ENCODE data around the gene CTDNEP1.

Gene CTDNEP1

DNA sequence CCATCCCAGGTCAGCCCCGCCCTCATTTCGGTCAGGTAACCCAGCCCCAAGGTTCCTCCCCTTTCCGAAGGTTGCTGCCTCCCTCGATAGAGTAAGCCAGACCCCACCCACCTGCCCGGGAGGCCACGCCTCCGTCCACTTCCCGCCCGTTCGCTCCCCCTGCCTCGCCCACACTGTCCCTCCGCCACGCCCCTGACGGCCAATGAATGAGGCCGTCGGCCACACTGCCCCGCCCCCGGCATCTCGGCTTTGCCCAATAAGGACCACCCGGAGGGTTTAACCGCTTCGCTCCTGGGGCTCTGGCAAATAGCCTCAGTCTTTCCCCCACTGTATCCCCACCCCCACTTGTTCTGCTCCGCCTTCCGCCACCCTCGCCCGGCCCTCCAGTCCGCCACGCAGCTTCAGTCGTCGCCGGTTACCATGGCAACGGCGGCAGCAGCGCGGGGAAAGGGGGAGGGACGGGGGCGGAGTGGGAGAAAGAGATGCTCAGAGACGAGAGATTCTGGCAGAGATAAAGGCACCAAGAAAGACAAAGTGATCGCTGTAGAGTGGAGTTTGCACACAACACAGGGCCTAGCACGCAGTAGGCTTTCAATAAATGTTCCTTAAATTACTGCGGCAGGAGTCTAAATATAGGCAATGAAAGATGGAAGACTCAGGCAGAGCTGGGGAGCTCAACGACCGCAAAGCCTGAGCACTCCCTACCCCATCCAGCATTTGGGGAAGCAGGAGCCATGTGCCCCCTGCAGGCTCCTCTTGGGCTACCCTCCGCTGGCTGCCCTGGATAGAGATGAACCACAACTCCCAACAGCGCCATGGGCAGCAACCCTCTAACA is 37.0 kb downstream of the CTDNEP1 start:
- peak; percentile 98 for DNase-seq

DNA sequence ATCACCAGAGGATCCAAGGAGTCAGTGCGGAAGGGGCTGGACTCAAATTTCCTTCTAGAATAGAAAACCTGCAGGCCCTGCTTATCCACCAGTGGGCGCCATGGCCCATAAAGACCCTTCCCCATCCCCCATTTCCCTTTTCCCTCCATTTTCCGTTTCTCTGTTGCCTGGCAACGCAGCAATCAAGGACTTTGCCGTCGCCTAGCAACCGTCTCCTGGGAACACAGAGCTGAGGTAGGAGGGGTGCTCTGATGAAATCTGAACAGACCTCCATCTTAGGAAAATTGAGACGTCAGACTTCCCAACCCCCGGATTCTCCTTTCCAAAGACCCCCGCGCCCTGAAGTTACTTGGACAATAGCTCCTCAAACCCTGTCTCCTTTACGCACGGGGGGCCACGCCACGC is 37.6 kb downstream of the CTDNEP1 start:
- peak; percentile 74 for DNase-seq

GRCh38 chr17:7211491-7212273 is 39.9 kb downstream of the CTDNEP1 start:
- no peak for DNase-seq

DNA sequence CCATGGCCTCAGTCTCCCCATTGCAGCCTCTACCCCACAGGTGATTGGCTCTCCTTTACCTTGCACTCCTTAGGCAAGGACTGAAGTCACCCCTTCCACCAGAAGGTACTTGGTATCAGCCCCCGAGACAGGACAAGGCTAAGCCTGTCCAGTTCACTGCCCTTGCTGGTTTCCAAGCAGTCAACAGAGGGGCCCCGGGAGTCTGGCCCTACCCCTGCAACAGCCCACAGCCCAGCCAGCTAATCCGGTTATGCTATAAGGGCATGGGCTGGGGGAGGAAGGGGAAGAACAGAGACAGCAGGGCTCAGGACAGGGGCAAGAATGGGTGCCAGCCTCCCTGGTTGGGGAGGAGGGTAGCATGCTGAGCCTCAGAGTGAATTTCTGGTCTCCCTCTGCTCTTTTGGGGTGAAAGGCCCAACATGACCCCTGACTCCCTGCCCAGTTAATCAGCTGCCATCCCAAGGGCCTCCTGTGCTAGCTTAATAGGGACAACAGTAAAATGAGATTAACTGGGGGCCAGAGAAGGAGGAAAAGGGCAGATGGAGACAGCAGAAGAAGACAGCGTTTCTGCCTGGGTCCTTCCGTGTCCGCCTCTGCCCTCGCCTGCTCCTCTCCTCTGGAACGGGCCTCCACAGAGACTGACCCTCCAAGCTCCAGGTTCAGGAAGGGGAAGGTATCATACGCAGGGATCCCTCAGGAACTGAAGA is 42.6 kb downstream of the CTDNEP1 start:
- no peak for DNase-seq

DNA sequence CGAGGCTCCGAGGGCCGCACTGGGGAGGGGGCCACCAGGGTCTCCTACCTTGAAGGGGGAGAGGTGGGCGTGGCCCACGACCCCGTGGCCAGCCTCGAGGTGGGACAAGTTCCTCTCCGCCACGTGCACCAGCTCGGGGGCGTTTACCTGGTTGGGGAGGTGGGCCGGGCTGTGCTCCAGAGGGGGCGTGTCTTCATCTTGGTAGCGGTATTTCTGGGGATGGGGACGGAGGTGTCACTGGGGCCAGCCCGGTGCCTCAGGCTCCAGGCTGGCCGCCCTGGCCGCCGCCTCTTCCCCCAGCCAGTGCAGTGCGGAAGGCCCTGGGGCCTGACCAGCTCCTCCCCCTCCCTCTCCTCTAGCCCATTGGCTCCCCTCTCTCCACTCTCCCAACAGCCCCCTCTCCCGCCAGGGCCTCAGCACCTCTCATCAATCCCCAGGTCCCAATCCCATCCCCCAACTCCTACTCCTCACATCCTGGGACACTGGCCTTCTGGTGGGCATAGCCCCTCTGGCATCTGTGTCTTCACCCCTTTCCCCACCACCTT is 43.4 kb downstream of the CTDNEP1 start:
- no peak for DNase-seq

GRCh38 chr17:7207120-7208001 is 44.2 kb downstream of the CTDNEP1 start:
- DNase-seq, result no peak

GRCh38 chr17:7205561-7205960 is 46.0 kb downstream of the CTDNEP1 start:
- DNase-seq, result no peak

DNA sequence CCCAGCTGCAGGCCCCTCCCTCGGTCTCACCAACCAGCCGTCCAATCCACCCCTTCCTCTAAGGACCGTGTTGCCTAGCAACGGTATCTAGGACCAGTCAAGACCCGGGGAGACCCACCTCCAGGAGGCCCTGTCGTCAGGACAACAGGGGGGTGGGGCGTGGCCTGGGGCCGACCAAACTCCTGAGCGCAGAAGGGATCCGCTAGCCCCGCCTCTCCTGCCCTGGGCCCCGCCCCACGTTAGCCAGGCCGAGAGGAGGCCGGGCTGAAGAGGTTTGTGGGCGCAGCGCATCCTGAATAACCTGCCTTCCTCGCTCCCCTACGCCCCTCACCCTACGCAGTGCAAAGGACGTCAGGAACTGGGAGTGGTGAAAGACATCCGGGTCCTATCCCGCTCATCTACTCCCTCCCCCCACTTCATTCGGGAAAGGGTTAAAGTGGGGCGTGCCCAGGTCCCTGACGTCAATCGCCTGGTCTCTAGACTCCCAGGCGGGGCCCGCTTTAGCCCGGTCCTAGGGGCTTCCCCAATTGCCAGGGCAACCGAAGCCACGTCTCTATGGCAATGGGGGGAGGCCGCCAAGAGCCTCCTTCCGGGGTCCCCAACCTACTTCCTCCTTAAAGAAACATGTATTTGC is 46.6 kb downstream of the CTDNEP1 start:
- DNase-seq, result peak; percentile 92

GRCh38 chr17:7204336-7204735 is 47.2 kb downstream of the CTDNEP1 start:
- no peak for DNase-seq

DNA sequence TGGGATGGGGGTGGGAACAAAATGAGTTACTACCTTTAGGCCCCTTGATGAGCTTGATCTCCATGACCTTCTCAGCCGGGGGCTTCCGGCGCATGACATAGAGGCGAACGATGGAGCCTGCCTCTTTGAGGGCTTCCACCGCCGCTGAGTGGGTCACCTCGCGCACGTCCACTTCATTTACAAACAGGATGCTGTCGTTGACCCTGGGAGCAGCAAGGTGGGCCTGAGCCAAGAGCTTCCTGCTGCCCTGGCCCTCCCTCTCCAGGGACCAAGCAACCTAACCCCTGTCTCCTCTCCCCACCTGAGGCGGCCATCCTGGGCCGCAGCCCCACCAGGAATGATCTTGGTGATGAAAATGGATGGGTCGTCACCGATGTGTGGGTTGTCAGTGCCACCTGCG is 48.1 kb downstream of the CTDNEP1 start:
- no peak for DNase-seq

- DNase-seq, result no peak
Observed at GRCh38 chr17:7196651-7197401, 54.7 kb downstream of the CTDNEP1 start.

DNA sequence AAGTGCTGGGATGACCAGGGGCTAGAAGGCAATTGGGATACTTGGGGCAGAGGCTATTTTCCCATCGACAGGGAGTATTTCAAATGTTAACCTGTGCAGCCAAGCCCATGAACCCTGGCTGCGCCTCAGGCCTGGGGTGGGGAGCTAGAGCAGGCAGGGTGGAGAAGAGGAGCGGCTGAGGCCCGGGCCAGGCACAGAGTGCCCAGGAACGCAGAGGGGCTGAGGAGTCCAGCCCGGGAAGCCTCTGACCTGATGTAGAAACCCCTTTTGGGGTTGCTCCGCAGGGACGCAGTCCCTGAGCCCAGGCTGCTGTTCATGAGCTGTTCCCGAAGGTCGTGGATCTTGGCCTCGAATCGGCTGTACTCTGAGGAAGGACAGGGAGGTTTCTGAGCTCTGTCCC is 55.6 kb downstream of the CTDNEP1 start:
- no peak for DNase-seq

Data from NCI-H510A (cell line).